ENCODE data around the gene PGK1.
"Not testable (repeated sequence)": the region's sequence is repeated elsewhere in the genome, so short reads cannot be mapped to it uniquely, and the experiment has no call there.

PGK1 gene

DNA sequence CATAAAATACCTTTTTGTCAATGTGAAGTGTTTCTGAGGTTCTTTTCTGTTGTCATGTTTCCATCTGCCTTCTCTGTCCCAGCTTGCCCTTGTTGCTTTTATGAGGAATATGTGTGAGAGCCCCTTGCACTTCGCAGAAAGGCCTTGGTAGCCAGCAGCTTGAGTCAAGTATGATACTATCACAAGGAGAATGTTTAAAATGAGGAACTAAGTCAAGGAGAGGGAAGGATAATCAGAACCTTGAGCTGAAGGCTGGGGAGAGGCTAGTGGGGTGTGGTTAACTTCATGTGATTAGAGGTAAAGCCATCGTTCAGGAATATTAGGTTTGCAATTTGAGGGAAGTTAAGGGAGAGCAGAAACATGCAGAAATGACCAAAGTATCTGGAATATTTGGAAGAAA lies 12.7 kb downstream of the PGK1 start:
- no peak for DNase-seq

DNA sequence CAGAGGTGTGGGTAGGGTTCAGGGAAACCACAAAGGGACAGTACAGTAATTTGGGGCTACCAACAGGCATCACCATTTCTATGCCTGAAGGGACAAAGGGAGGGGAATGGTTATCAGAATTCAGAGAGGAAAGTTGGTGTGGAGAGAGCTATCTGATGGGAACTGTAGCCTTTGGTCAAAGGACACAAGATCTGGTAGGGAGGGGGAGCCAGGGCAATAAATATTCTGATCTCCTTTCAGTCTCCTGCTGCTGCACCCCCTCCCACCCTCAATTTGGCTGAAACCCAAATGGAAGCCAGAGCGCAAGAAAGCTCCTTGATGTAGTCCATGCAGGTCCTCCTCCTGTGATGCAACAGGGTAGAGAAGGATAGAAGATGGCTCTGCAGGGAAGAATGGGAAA lies 14.6 kb downstream of the PGK1 start:
- DNase-seq, result no peak

DNA sequence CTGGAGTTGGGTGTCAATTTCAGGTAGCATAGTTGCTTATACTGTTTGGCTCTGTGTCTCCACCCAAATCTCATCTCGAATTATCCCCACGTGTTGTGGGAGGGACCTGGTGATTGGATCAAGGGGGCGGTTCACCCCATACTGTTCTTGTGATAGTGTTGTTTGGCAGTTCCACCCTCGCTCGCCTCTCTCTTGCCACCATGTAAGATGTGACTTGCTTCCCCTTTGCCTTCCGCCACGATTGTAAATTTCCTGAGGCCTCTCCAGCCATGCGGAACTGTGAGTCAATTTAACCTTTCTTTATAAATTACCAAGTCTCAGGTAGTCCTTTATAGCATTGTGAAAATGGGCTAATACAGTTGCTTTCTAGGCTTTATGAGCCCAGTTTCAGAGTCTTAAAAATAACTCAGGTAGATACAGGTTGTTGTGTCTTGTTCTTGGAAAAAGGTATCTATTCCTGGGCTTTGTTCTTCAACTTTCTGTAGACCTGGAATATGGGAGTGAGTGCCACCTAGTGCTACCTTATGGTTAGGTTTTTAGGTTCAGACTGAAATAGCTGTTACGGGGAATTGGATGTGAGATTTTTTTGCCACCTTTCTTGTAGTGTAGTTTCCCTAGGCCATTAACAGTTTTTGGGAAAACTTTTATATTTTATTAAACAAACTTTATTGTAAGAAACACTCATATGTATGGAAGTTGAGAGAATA lies 15.6 kb downstream of the PGK1 start:
- DNase-seq, result peak in 1 of 2 experiments; percentile 5

DNA sequence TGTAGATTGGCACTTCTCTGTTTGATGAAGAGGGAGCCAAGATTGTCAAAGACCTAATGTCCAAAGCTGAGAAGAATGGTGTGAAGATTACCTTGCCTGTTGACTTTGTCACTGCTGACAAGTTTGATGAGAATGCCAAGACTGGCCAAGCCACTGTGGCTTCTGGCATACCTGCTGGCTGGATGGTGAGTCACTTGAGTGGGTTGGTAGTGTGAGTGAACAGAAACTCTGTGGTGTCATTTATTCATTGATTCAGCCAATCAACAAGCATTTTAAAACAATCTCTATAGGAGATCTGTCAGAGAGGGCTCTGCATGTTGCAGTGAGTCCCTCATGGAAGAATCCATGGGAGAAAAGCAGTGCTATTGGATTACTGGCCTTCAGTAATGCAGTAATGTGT lies 19.1 kb downstream of the PGK1 start:
- no peak for DNase-seq

DNA sequence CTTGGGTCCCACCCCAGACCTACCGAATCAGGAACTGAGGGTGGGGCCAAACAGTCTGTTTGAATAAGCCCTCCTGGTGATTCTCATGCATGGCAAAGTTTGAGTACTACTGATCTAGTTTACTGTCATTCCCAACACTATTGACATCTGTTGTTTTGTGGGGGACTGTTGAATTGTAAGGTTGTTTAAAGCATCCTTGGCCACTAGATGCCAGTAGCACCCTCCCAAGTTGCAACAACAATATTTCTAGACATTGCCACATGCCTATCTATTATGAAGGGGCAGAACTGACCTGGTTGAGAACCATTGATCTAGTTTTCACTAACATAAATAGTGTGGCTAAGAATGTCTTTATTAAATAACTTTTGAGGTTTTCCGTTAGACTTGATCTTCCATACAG lies 20.3 kb downstream of the PGK1 start:
- DNase-seq, result no peak

DNA sequence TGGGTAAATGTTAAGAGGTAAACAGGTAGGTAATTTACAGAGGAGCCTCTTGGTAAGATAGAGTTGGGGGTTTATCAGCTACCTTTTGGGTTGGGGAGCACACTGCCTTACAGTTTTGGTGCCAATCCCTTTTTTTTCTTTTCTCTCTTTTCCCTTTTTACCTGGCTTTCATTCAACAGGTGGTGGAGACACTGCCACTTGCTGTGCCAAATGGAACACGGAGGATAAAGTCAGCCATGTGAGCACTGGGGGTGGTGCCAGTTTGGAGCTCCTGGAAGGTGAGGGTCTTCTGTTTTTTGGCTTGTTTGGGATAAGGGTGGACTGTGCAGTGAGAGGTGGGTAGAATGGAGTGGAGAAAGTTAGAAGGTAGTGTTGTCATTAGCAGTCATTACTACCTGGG lies 21.1 kb downstream of the PGK1 start:
- no peak for DNase-seq

DNA sequence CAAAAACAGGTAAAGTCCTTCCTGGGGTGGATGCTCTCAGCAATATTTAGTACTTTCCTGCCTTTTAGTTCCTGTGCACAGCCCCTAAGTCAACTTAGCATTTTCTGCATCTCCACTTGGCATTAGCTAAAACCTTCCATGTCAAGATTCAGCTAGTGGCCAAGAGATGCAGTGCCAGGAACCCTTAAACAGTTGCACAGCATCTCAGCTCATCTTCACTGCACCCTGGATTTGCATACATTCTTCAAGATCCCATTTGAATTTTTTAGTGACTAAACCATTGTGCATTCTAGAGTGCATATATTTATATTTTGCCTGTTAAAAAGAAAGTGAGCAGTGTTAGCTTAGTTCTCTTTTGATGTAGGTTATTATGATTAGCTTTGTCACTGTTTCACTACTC lies 21.7 kb downstream of the PGK1 start:
- not testable (repeated sequence) for DNase-seq

DNA sequence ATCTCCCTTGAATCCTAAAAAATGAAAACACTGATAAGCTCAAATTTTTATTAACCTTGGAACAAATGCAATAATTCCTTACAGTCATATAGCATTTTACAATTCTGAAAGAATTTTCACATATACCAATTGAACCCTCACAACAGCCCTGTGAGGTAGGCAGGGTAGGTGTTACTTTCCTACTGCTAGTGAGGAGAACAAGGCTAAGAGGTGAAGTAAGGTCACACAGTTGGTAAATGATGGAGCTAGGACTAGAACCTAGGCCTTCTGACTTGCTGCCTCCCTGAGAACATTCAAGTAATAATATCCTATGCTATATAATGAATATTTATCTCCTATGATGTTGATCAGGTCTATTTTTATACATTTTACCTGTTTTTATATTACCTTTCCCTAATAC lies 25.7 kb downstream of the PGK1 start:
- no peak for DNase-seq

DNA sequence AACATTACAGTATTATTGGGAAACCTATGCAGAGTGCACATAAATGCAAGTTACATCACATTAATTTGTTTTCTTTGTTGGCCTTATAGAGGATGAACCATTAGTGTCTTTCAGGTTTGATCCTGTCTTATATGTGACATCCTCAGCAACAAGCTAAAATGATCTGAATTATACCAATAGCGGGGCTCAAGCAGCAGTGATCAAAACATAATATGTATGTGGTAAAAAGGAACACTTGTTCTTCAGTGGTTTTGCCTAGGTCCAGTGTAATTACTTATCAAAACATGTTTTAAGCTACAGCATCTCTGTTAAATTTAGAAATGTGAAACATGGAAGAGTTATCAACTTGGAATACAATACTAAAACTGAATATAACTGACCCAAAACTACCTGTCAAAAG lies 26.3 kb downstream of the PGK1 start:
- no peak for DNase-seq

DNA sequence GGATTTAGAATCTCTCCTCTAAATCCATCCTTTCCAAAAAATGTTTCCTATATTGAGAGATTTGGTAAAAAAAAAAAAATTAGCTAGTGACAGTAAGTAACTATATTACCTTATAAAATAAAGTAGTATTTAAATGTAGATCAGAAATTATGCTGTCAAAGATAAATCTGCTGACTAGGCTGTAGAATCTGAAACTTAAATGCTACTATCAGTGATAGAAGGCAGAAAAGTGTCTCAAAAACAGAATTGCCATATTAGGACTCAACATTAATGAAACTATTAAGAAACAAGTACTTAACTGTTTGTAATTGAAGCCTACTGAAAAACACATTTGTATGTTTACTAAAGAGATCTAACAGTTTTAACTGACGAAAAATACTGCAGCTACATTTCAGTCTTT lies 27.1 kb downstream of the PGK1 start:
- DNase-seq, result no peak

DNA sequence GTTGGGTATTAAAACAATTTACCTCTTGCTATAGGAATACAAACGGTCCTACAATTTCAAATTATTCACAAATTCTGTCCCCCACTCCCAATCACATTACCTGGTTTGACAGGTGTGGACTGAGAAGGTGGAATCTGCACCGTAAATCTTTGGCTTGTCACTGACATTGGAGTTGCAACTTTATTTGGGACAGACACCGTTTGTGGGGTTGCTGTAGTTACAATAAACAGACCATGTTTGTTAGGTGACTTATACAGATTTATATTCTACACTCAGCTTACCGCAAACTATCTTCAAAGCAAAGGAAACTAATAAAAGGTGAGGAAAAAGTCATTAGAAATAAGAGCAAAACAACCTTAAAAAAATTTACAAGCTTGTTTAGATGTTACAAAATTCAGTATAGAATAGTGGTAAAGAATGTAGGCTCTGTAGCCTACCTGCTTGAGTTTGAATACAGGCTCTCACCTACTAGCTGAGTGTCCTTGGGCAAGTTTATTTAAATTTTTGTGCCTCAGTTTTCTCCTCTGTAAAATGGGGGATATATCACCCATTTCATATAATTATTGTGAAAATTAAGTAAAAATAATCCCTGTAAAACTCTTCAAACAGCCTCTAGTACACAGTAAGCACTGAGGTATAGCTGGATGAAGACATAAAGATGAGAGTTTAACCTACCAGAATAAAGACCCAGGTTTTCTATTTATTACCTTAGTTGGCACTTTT lies 29.4 kb downstream of the PGK1 start:
- no peak for DNase-seq

DNA sequence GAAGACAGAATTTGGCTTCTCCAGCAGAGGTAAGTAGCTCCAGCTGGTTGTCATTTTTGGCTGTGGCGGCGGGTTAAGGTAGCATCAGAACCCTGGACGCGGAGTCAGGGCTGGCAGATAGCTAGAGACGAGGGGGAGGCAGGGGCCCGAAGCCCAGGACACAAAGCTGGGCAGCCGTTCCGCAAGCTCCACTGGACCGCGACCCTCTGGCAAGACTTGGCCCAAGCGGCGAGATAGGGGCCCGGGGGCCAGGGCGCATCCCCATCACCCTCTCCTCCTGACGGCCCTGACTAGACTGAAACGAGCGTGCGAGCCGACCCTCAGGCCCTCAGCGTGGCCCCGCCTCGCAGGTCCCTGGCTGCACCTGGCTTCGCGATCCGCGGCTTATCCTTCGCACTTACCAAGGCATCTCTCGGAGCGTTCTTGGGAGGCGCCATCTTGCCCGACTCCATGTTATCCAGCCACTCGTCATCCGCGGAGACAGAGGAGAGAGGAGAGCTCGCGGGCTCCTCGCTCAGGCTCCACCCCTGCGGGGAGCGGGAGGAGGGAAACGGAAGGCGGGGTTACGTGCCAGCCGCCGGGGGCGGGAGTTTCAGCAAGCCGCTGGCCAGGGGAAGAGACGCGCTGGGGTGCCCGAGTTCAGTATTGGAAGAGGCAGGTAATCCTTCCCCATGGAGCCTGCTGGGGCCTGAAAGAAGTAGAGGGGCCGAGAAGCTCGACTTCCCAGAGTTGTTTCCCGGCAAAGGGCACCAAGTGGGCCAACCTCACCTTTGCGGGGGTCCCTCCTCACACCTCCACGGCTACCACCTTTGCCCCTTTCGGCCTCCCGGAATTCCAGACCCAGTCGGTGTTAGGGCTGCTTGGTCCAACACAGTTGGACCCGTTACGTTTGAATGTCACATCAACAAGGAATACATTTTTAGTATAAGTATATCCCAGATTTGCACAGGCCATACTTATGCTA lies 35.4 kb downstream of the PGK1 start, which contains the start of gene TAF9B:
TAF9B (minus strand) TSS at position 491 of the 964 bp plus-strand sequence; CDS start at position 452, 39 bp downstream.
- DNase-seq, result peak; percentile 42 to 81

DNA sequence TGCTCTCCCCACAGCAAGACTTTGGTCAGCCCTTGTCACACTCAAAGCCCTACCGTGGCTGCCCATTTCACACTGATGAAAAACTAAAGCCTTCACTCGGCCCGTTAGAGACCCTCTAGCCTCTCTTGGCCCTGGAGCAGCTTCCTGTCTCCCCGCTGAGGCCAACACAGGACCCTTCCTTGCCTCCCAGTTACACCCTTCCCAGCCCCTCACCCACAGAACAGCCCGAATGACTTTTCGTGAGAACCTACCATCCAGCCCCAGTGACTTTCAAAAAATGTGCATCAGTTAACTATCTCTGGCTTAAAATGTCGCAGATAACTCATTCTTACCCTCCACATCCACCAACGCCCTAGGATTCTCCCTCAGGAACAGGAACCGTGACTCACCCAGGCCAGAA lies 36.2 kb downstream of the PGK1 start:
- no peak for DNase-seq

DNA sequence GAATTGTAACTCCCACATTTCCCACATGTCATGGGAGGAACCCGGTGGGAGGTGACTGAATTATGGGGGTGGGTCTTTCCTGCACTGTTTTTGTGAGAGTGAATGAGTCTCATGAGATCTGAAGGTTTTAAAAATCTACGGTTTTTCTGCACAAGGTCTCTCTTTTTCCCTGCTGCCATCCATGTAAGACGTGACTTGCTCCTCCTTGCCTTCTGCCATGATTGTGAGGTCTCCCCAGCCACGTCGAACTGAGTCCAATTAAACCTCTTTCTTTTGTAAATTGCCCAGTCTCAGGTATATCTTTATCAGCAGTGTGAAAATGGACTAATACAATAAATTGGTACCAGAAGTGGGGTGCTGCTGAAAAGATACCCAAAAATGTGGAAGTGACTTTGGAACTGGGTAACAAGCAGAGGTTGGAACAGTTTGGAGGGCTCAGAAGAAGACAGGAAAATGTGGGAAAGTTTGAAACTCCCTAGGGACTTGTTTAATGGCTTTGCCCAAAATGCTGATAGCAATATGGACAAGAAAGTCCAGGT lies 43.0 kb downstream of the PGK1 start:
- DNase-seq, result not testable (repeated sequence)

DNA sequence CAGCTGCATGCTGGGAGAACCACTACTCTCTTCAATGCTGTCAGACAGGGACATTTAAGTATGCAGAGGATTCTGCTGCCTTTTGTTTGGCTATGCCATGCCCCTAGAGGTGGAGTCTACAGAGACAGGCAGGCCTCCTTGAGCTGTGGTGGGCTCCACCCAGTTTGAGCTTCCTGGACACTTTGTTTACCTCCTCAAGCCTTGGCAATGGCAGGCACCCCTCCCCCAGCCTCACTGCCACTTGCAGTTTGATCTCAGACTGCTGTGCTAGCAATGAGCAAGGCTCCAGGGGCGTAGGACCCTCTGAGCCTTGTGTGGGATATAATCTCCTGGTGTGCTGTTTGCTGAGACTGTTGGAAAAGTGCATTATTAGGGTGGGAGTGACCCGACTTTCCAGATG lies 53.3 kb downstream of the PGK1 start:
- not testable (repeated sequence) for DNase-seq

DNA sequence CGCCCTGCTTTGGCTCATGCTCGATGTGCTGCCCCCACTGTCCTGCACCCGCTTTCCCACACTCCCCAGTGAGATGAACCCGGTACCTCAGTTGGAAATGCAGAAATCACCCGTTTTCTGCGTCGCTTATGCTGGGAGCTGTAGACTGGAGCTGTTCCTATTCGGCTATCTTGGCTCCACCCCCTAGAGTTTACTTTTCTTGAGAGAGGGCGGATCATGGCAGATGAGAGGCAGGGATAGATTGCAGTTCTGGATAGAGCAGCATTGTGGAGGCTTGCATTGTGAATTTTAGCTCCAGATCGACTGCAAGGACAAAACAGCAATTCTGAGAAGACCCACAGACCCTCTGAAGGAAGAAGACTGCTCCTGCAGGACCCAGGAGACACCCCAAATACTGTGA lies 53.8 kb downstream of the PGK1 start:
- not testable (repeated sequence) for DNase-seq

DNA sequence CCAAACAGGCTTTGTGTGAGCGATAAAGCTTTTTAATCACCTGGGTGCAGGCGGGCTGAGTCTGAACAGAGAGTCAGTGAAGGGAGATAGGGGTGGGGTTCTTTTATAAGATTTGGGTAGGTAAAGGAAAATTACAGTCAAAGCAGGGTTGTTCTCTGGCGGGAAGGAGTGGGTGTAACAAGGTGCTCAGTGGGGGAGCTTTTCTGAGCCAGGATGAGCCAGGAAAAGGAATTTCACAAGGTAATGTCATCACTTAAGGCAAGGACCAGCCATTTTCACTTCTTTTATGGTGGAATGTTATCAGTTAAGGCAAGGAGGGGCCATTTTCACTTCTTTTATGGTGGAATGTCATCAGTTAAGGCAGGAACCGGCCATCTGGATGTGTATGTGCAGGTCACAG lies 56.7 kb downstream of the PGK1 start:
- DNase-seq, result not testable (repeated sequence)

DNA sequence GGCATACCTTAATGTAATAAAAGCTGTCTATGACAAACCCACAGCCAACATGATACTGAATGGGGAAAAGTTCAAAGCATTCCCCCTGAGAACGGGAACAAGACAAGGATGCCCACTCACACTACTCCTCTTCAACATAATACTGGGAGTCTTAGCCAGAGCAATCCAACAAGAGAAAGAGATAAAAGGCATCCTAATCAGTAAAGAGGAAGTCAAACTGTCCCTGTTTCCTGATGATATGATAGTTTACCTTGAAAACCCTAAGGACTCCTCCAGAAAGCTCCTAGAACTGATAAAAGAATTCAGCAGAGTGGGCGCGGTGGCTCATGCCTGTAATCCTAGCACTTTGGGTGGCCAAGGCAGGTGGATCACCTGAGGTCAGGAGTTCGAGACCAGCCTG lies 59.1 kb downstream of the PGK1 start:
- DNase-seq, result not testable (repeated sequence)

DNA sequence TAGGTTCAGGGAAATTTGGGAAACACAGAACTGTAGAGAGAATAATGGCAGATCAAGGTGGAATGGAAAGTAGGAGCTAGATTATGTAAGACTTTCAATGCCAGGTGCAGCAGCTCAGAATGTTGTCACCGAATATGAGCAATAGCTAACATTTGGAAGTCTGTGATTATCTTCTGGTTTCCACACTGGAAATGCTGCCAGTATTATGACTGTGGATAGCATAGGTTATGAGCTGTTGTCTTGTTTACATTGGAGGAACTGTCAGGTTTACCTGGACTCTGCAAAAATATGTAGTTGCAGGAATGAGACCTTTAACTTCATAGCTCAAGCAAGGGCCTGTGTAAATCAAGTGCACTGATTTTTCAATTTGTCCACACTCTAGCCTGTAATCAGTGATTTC lies 61.4 kb downstream of the PGK1 start:
- no peak for DNase-seq

DNA sequence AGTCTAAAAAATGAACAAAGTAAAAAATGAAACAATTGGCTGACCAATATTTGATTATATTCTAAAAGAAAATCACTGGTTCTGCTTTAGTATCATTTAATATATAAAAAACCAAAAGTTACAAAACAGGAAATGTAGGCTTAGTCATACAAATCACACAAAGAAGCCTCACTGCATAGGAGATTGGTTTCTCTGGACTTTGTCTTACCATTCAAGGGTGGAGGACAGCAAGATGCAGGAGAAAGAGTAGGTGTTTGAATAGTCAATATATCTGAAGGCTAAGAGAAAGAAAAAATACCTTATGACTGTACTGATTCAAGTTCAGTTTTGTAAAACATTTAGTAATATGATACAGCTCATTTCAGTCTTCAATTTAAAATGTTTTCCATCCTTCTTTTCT lies 64.0 kb downstream of the PGK1 start:
- DNase-seq, result no peak

All from SHP77 (cell line).